GM18858 (cell line): Measurements from ENCODE around the gene CCNQ.

Experiments used
- ATAC-seq: cut with Tn5 transposase; IDR thresholded peaks from one replicate; pipeline ENCODE4 v1.9.1; 2021; ENCODE audit not compliant: unreplicated experiment

The CCNQ gene

GRCh38 chrX:153599192-153600031 is 473 bp upstream of the CCNQ start:
- ATAC-seq = peak; percentile 67

- no peak for ATAC-seq
Measured at GRCh38 chrX:153596981-153597750, 1.8 kb downstream of the CCNQ start.

GRCh38 chrX:153595859-153596857 is 2.8 kb downstream of the CCNQ start:
- no peak for ATAC-seq

- ATAC-seq = no peak
Measured at GRCh38 chrX:153595387-153595786, 3.6 kb downstream of the CCNQ start.

GRCh38 chrX:153593811-153594500 is 5.0 kb downstream of the CCNQ start:
- no peak for ATAC-seq

- ATAC-seq = no peak
Measured at GRCh38 chrX:153592966-153593688, 5.8 kb downstream of the CCNQ start.

GRCh38 chrX:153592091-153592833 is 6.7 kb downstream of the CCNQ start:
- ATAC-seq = no peak

- no peak for ATAC-seq
Measured at GRCh38 chrX:153590961-153591956, 7.7 kb downstream of the CCNQ start.

- ATAC-seq = no peak
Measured at GRCh38 chrX:153588782-153589446, 10.0 kb downstream of the CCNQ start.

- no peak for ATAC-seq
Measured at GRCh38 chrX:153588021-153588781, 10.7 kb downstream of the CCNQ start.

GRCh38 chrX:153587342-153587741 is 11.6 kb downstream of the CCNQ start:
- no peak for ATAC-seq

GRCh38 chrX:153585827-153586226 is 13.1 kb downstream of the CCNQ start:
- no peak for ATAC-seq

- no peak for ATAC-seq
Measured at GRCh38 chrX:153583433-153583832, 15.5 kb downstream of the CCNQ start.

- ATAC-seq = peak; percentile 99
Measured at GRCh38 chrX:153582896-153583295, 16.0 kb downstream of the CCNQ start.

- ATAC-seq = no peak
Measured at GRCh38 chrX:153580700-153581386, 18.1 kb downstream of the CCNQ start.

- ATAC-seq = no peak
Measured at GRCh38 chrX:153578889-153579288, 20.1 kb downstream of the CCNQ start.
